AG09309 (cell line): ENCODE measurements around the gene MAGEH1.
"Not testable (repeated sequence)": the region's sequence is repeated elsewhere in the genome, so short reads cannot be mapped to it uniquely, and the experiment has no call there.

Experiments
- DNase-seq: peaks from one replicate; pipeline ENCODE4 v3.0.0-alpha.2; 2010; ENCODE audit warnings: low read depth
- H3K4me3 ChIP-seq: 2 replicates; pipeline ENCODE4 v1.5.1; 2011; ENCODE audit warnings: mild to moderate bottlenecking, low read depth, low read length, moderate library complexity; ENCODE audit not compliant: control insufficient read depth
- CTCF ChIP-seq: IDR thresholded peaks from 2 replicates; pipeline ENCODE4 v1.5.1; 2011; ENCODE audit warnings: mild to moderate bottlenecking, low read depth, low read length, inconsistent platforms; ENCODE audit not compliant: insufficient read depth, control insufficient read depth; ENCODE audit errors: missing control alignments

Gene MAGEH1

GRCh38 chrX:55465791-55466190 lies 13.9 kb downstream of the MAGEH1 start:
- not testable (repeated sequence) for H3K4me3 ChIP-seq, DNase-seq

- not testable (repeated sequence) for H3K4me3 ChIP-seq, DNase-seq
These were observed 28.0 kb downstream of the MAGEH1 start for GRCh38 chrX:55479956-55480355.

GRCh38 chrX:55480390-55481062 lies 28.6 kb downstream of the MAGEH1 start:
- no peak for TF ChIP-seq CTCF
- DNase-seq = no peak

GRCh38 chrX:55484948-55485347 lies 33.0 kb downstream of the MAGEH1 start:
- DNase-seq = no peak
- no peak overlapping the region for H3K4me3 ChIP-seq
- TF ChIP-seq CTCF = no peak

More at GRCh38 chrX:55480390-55481062, 28.6 kb downstream of the MAGEH1 start:
- no peak overlapping the region for H3K4me3 ChIP-seq

GRCh38 chrX:55486736-55487135 lies 34.8 kb downstream of the MAGEH1 start:
- no peak for TF ChIP-seq CTCF
- no peak overlapping the region for H3K4me3 ChIP-seq
- no peak for DNase-seq

- no peak for TF ChIP-seq CTCF
- no peak for DNase-seq
- no peak overlapping the region for H3K4me3 ChIP-seq
These were observed 35.2 kb downstream of the MAGEH1 start for GRCh38 chrX:55487143-55487542.

- H3K4me3 ChIP-seq = peak overlapping the region; percentile 56
- no peak for DNase-seq
These were observed 36.2 kb downstream of the MAGEH1 start for GRCh38 chrX:55488006-55488592.

More at GRCh38 chrX:55488006-55488592, 36.2 kb downstream of the MAGEH1 start:
- TF ChIP-seq CTCF = no peak
